Transverse colon (tissue), 4 donors: ENCODE results near the gene POLR2L. TPM values are rescaled to one million over a fixed set of nuclear protein-coding genes. Genes with fewer than 3 reads are reported as not detected.
A peak's percentile ranks its signal among the peaks of the same experiment; 100 is the strongest.

Source experiments
- DNase-seq: peaks from one replicate; pipeline ENCODE4 v3.0.0-alpha.2; 2019
- H3K27ac ChIP-seq, 4 donors: fragments of 200-600 bp; sonication (generic); 2 replicates each; pipeline ENCODE4 v1.5.1; 2016 to 2018; ENCODE audit warnings: inconsistent platforms in 4 of 4
- H3K27me3 ChIP-seq: fragments of 200-600 bp; sonication (generic); 2 replicates; pipeline ENCODE4 v1.5.1; 2017; ENCODE audit warnings: inconsistent platforms
- H3K36me3 ChIP-seq, 4 donors: fragments of 200-600 bp; sonication (generic); 2 replicates each; pipeline ENCODE4 v1.5.1; 2017 to 2019; ENCODE audit warnings: inconsistent platforms in 4 of 4
- H3K4me1 ChIP-seq, 4 donors: fragments of 200-600 bp; sonication (generic); 2 replicates each; pipeline ENCODE4 v1.5.1; 2017 to 2020; ENCODE audit warnings: inconsistent platforms in 4 of 4
- H3K4me3 ChIP-seq, 4 donors: fragments of 200-600 bp; sonication (generic); 1 replicate in 1 of 4; 2 replicates in 3 of 4; pipeline versions ENCODE4 v1.5.1 to v1.6.1; 2017 to 2019; ENCODE audit warnings: inconsistent platforms in 4 of 4
- H3K9me3 ChIP-seq, 2 donors: fragments of 200-600 bp; sonication (generic); 2 replicates each; pipeline ENCODE4 v1.5.1; 2017 to 2019; ENCODE audit warnings: inconsistent platforms in 2 of 2
- CTCF ChIP-seq, 5 experiments: fragments of 200-600 bp in 3 of 5; fragments of 450-650 bp in 2 of 5; sonication (generic) in 3 of 5; IDR thresholded peaks; 1 replicate in 2 of 5; 2 replicates in 3 of 5; pipeline ENCODE4 v1.5.1; 2016 to 2017; ENCODE audit warnings: antibody characterized with exemption in 5 of 5, inconsistent platforms in 3 of 5, mild to moderate bottlenecking in 2 of 5, moderate library complexity in 1 of 5
- EP300 ChIP-seq: sonication (generic); formaldehyde crosslinking; IDR thresholded peaks from one replicate; pipeline ENCODE4 v1.6.1; 2017; ENCODE audit warnings: antibody characterized with exemption, low read depth
- POLR2A ChIP-seq: fragments of 450-650 bp; IDR thresholded peaks from one replicate; pipeline ENCODE4 v1.6.1; 2016; ENCODE audit warnings: antibody characterized with exemption, mild to moderate bottlenecking, moderate library complexity
- POLR2AphosphoS5 ChIP-seq, 3 donors: sonication (generic); formaldehyde crosslinking; IDR thresholded peaks; one replicate each; pipeline ENCODE4 v1.6.1; 2016; ENCODE audit warnings: antibody characterized with exemption in 3 of 3
- WGBS, 2 donors: methylation state at CpG; one replicate each; pipeline ENCODE4 v1.1.5; 2018; ENCODE audit warnings: low coverage in 1 of 2; 5-methylcytosine and 5-hydroxymethylcytosine counted together
- in situ Hi-C, 4 donors: fragments of 200-750 bp; cut with MboI; loops; one replicate each; pipeline versions ENCODE4 v1.15.0 to v1.15.1; 2017; ENCODE audit warnings: low sequenced_read_pairs in 3 of 4, low pct_ligation_motif_present in 1 of 4, low pct_unique_long_range_greater_than_20kb in 1 of 4
- intact Hi-C: fragments of 100-400 bp; cut with DNase I; formaldehyde crosslinking; loops from one replicate; pipeline ENCODE4 v1.15.1; 2023; ENCODE audit warnings: low total_unique reads
- total RNA-seq, 4 donors: library from RNA; depleted of rRNA; stranded (reverse); fragments of >200 nt; gene quantifications; one replicate each; pipeline ENCODE4 v1.1.0, GENCODE V29; 2016

Gene POLR2L
- total RNA-seq, 4 donors from 2014 or later: 9.7 to 66.6 (median 32.7) TPM

DNA sequence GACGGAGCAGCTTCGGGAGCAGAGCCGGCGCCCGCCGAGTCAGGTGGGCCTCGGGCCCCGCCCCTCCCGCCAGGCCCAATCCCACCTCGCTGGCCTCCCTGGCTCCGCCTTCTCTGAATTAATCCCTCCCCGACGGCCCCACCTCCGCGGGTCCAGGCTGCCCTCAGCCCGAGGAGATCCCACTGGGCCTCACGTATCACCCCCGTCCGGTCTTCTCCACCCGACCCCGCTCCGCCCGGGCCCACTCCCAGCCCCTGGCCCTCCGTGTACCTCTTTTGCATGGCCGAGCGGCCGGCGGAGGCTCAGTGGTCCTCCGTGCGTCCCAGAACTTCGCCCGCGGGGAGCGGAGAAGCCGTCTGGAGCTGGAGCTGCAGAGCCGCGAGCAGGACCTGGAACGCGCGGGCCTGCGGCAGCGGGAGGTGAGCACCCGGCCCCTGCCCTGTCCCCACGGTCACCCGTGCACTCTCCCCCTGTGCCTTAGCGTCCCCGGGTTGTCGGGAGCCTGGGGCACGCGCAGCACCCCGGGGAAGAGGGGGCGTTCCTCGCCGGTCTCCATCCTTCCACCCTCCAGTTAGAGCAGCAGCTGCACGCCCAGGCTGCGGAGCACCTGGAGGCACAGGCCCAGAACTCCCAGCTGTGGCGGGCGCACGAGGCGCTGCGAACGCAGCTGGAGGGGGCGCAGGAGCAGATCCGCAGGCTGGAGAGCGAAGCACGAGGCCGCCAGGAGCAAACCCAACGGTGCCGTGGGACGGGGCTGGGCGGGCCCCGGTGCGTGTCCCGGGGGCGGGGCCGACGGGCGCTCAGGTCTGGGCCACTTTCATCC is 11.8 kb downstream of the POLR2L start:
- DNase-seq: peak; percentile 84
- TF ChIP-seq POLR2AphosphoS5 (IDR thresholded peaks at IDR 0.05): peak in 1 of 3 donors; percentile 74
- no peak for TF ChIP-seq EP300
- no peak for TF ChIP-seq POLR2A
- TF ChIP-seq CTCF (IDR thresholded peaks at IDR 0.05): no peak
- intact Hi-C loops (loop anchor here (1.0 kb wide), 1 partner anchor 28 kb away; no protein-coding TSS in a partner anchor), in situ Hi-C loops (no loop called here)
- Histone ChIP-seq H3K36me3 (no peaks in the 10 kb centered on the region), H3K27ac (peak overlapping the region; percentile 16 to 95 (median 92)), H3K4me3 (peak overlapping the region in 2 of 4 donors; percentile 33 to 43), H3K4me1 (peaks cover 47 to 89% (median 81%) of the 10 kb centered on the region in 4 donors), H3K27me3 (peaks cover 65% of the 10 kb centered on the region), H3K9me3 (no peaks in the 10 kb centered on the region)
- 11% methylated on average over 45 of the region's 78 CpGs; no CpG with 5 or more reads in 1 of the 2 donors for WGBS, 2 donors

GRCh38 chr11:829847-830294 is 12.5 kb downstream of the POLR2L start:
- Histone ChIP-seq H3K4me3 (peak overlapping the region in 3 of 4 donors; percentile 6 to 43 (median 33)), H3K27me3 (peaks cover 70% of the 10 kb centered on the region), H3K4me1 (peaks cover 46 to 88% (median 81%) of the 10 kb centered on the region in 4 donors), H3K27ac (peak overlapping the region; percentile 16 to 95 (median 92)), H3K9me3 (no peaks in the 10 kb centered on the region), H3K36me3 (peaks cover 0 to 4% (median 0%) of the 10 kb centered on the region in 4 donors)
- peak in 1 of 3 donors; percentile 65 for TF ChIP-seq POLR2AphosphoS5 (IDR thresholded peaks at IDR 0.05)
- TF ChIP-seq EP300: no peak
- in situ Hi-C loops: no loop called here
- 23% methylated on average over 35 of the region's 39 CpGs; no CpG with 5 or more reads in 1 of the 2 donors for WGBS, 2 donors
- DNase-seq: no peak
- intact Hi-C loops: loop anchor here (1.0 kb wide), 1 partner anchor 28 kb away; no protein-coding TSS in a partner anchor

- 51% methylated on average over 34 of the region's 40 CpGs; no CpG with 5 or more reads in 1 of the 2 donors for WGBS, 2 donors
- intact Hi-C loops: no loop called here
Measured at GRCh38 chr11:829176-829846, 13.0 kb downstream of the POLR2L start.

More at GRCh38 chr11:829176-829846, 13.0 kb downstream of the POLR2L start:
- H3K36me3 ChIP-seq: peaks cover 0 to 9% (median 0%) of the 10 kb centered on the region in 4 donors
- no peaks in the 10 kb centered on the region for H3K9me3 ChIP-seq
- peak overlapping the region; percentile 91 to 95 (median 94) for H3K27ac ChIP-seq
- H3K27me3 ChIP-seq: peaks cover 70% of the 10 kb centered on the region
- DNase-seq: peak; percentile 58
- H3K4me1 ChIP-seq: peaks cover 40 to 88% (median 80%) of the 10 kb centered on the region in 4 donors
- H3K4me3 ChIP-seq: peak overlapping the region in 2 of 4 donors; percentile 33 to 43
- in situ Hi-C loops: no loop called here
- TF ChIP-seq EP300 (no peak), POLR2AphosphoS5 (IDR thresholded peaks at IDR 0.05) (no peak), POLR2A (no peak), CTCF (IDR thresholded peaks at IDR 0.05) (no peak)
